ENCODE results near the gene TOLLIP.
"Not testable (repeated sequence)": the region's sequence is repeated elsewhere in the genome, so short reads cannot be mapped to it uniquely, and the experiment has no call there.

The TOLLIP gene

GRCh38 chr11:1343391-1344055, 34.1 kb upstream of the TOLLIP start:
- no peak for DNase-seq (ENCODE audit: low read depth, low spot score)

- no peak for DNase-seq (ENCODE audit: low read depth, low spot score)
Measured at GRCh38 chr11:1342946-1343345, 33.5 kb upstream of the TOLLIP start.

DNA sequence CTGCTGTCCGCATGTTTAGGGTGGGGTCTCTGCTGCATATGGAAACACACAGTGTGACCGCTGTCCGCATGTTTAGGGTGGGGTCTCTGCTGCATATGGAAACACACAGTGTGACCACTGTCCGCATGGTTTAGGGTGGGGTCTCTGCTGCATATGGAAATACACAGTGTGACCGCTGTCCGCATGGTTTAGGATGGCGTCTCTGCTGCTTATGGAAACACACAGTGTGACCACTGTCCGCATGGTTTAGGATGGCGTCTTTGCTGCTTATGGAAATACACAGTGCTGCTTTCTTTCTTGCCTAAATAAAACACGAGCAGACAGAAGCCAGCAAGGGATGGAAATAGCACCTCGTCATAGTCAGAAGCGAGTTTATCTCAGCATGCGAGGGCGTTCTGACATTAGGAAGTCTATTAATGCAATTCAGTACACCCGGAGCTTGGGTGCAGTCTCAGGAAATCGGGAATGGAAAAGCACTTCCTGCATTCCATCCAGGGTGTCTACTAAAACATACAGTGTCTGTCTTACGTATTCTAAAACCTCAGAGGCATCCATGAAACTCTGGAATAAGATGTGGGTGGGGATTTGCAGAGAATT, 32.6 kb upstream of the TOLLIP start:
- no peak for DNase-seq (ENCODE audit: low read depth, low spot score)

DNA sequence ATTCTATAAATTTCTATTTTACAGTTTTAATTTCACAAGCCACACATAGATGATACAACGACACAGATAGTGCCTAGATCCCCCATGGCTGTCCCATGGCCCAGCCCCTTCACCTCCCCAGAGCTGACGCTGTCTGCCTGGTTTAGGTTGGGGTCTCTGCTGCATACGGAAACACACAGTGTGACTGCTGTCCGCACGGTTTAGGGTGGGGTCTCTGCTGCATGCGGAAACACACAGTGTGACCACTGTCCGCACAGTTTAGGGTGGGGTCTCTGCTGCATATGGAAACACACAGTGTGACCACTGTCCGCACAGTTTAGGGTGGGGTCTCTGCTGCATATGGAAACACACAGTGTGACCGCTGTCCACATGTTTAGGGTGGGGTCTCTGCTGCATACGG, 31.8 kb upstream of the TOLLIP start:
- DNase-seq (ENCODE audit: low read depth, low spot score) = not testable (repeated sequence)

DNA sequence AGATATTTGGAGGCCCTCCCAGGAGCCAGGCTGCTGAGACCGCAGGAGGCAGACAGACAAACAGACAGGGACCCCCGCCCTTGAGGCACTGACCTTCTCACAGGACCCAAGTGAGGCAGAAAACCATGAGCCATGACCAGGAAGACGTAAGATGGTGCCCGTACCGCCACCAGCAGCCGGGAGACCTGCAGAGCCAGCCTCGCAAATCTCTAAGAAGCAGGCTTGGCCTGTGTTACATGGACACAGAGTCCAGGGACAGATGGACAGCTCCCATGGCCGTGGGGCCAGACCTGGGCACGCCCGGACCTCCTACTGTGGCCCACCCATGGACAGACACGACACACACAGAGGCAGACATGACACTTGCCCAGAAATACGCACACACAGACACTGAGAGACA, 30.7 kb upstream of the TOLLIP start:
- no peak for DNase-seq (ENCODE audit: low read depth, low spot score)

DNA sequence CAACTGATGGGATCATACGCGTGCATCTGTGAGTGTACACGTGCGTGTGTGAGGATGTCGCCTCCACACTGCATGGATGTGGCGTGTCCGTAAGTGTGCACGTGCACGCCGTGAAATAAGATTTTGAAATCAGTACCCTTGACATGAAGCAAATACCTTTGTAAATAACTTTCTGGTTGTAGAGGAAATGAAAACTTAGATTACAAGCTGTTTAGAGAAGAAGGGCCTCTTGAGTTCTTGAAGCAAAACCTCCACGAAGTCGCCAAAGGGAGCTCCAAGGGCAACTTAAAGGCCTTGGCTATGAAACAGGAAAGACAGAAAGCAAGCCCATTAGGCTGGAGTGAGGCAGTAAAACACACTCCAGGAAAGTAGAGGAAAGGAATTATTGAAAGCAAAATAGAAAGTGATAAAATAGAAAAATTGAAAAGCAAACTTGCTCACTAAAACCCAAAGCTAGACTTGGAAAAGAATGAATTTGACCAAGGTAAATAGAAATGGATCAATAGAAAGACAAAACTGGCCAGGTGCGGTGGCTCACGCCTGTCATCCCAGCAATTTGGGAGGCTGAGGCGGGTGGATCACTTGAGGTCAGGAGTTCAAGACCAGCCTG, 29.7 kb upstream of the TOLLIP start:
- no peak for DNase-seq (ENCODE audit: low read depth, low spot score)

GRCh38 chr11:1338201-1339065, 29.0 kb upstream of the TOLLIP start:
- DNase-seq (ENCODE audit: low read depth, low spot score) = no peak

GRCh38 chr11:1337647-1338007, 28.2 kb upstream of the TOLLIP start:
- no peak for DNase-seq (ENCODE audit: low read depth, low spot score)

DNA sequence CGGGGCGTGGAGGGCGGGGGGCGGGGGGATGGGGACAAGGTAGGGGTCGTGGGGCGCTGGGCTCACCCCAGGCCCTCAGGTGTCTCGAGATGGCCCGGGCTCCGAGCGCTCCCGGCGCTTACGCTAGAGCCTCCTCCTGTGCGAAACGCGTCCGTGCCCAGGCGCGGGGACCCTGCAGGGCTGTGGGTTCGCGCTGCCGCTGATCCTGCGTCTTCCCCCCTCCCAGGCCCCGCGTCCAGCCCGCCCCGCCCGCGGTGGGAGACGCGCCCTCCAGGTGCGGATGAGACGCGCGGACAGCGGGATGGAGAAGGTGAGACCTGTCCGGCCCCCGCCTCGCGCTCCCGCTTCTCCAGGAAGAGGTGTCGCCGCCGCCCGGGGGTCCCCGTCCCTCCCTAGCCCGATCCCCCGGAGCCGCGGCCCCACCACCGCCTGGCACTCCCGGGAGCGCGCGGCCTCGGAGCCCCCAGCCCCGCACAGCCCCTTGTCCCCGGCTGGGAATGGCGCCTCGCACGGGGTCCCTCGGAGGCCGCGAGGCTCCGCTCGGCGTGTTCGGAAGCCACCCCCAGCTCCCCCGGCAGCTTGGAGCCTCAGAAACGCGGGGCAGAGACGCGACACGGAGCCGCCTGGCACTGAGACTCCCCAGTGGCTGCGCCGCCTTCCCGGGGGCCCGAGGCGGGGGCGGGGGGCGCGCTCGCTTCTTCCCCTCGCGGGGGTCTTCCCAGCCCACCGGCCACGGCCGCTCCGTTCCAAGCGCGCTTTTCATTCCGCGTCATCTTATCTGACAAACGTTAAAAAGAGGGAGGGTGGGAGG, 27.6 kb upstream of the TOLLIP start:
- no peak for DNase-seq (ENCODE audit: low read depth, low spot score)

DNA sequence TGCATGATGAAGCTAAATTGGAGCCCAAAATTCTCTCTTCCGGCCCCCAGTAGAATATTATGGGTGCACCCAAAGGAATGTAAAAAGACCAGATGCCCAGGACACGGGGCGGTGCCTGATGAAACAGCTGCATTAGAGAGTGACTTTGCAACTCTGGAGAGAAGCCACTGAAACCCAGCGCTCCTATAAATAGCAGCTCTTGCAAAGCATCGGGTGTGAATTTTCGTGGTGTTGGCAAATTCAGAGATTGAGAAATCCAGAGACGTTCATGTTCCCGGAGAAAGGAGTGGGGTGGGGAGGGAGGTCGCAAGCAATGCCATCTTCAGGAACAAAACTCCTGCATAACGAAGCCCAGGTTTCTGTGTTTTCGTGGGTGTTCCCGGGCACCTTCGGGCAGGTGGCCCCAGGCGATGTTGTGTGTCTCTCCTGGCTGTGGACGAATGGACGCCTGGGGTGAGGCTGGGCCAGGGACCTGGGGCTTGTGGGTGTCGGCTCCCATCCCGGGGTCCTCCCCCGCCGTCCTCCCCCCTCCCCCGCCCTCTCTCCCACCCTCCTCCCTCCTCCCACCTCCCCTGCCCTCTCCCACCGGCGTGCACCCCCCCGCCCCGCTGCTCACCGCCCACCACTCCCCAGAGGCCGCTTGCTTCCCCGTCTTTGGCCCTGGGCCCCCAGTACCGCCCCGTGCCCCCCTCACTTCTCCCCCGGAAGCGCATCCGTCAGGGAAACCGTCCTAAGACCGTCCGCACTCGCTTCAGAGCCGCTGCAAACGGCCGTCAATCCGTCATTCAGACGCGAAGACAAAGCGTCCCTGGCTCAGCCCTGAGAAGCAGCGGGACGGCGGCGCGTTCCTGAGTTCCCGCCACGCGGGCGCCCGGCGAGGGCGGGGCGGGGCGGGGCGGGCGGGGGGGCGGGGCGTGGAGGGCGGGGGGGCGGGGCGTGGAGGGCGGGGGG, 26.7 kb upstream of the TOLLIP start:
- no peak for DNase-seq (ENCODE audit: low read depth, low spot score)

DNA sequence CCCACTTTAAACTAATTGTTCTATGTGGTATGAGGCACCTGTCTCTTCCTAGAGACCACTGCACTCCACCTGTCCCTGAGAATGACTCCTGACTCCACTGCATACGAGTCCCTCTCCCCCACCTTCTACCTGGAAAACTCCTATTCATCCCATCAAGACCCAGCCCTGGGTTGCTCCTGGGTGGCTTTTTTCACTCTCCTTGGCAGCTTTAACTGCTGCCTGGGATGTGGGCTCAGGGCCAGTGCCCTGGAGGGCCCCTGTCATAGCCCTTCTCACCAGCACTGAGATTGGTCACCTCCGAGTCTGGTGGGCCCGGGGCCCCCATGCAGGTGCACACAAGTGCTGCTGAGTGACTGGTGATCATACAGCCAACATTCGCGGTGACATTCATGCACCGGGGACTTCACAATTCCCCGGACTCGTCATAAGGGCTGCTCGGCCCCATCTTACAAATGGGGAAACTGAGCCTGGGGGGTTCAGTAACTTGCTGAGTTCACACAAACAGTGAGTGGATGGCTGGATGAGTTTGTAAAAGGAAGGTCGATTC, 25.9 kb upstream of the TOLLIP start:
- no peak for DNase-seq (ENCODE audit: low read depth, low spot score)

- no peak for DNase-seq (ENCODE audit: low read depth, low spot score)
Measured at GRCh38 chr11:1333860-1334259, 24.4 kb upstream of the TOLLIP start.

DNA sequence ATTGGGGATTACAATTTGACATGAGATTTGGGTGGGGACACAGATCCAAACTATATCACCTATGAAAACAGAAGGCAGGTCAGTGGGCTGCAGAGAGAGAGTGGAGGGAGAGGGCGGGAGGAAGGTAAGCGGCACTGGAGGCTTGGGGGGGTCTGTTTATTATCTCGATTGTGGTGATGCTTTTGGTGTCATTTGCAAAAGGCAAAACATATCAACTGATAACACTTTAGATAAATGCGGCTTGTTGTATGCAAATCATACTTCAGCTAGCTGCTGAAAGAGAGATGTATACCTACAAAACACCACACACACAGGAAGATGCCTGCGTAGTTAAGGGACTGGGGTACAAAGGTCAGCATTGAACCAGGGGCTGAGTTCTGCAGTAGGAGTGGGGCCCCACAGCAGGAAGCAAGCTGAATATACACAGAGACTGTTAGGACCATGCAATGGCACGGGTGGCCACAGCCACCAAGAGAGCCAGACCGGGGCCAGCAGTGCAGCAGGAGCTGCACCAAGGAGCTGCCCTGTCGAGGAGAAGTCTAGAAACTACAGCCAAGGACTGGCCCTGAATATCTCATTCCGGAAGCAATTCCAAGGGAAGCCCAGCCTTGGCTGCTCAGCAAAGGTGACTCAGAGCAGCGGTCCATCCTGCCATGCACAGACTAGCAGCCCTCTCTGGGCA, 23.8 kb upstream of the TOLLIP start:
- no peak for DNase-seq (ENCODE audit: low read depth, low spot score)

DNA sequence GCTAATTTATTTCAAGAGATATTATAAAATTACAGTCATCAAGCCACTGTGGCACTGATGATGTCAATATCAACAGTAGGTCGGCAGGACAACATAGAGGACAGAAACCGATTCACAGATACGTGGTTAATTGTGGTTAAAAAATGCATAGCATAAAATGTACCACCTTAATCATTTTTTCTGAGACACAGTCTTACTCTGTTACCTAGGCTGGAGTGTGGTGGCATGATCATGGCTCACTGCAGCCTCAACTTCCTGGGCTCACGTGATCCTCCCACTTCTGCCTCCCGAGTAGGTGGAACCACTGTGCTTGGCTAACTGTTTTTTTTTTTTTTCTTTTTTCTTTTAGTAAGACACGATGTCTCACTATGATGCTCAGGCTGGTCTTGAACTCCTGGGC, 21.0 kb upstream of the TOLLIP start:
- no peak for DNase-seq (ENCODE audit: low read depth, low spot score)

DNA sequence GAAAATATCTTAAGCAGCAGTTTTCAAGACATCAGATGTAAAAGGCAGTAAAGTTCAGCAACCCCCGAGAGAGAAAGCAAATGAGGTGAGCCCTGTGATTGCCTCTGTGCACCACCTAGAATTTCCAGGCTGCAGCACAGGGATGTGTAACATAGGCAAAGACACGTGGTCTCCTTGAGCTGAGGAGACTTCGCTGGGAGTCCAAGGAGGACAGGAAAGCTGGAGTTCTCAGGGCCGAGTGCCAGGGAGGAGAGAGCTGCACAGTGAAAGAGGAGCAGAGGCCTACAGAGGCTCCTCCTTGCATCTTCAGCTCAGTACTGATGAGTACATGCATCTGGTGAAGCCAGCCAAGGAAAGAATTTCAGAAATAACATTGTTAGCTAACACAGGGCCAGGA, 17.6 kb upstream of the TOLLIP start:
- no peak for DNase-seq (ENCODE audit: low read depth, low spot score)

GRCh38 chr11:1326435-1327063, 17.1 kb upstream of the TOLLIP start:
- no peak for DNase-seq (ENCODE audit: low read depth, low spot score)

- DNase-seq (ENCODE audit: low read depth, low spot score) = no peak
Measured at GRCh38 chr11:1323774-1324173, 14.3 kb upstream of the TOLLIP start.

- no peak for DNase-seq (ENCODE audit: low read depth, low spot score)
Measured at GRCh38 chr11:1317993-1318392, 8.6 kb upstream of the TOLLIP start.

GRCh38 chr11:1317432-1317831, 8.0 kb upstream of the TOLLIP start:
- DNase-seq (ENCODE audit: low read depth, low spot score) = no peak

Data from brain pericyte (primary cell).